Measurements from ENCODE around the gene MAIP1. TPM values are rescaled to one million over a fixed set of nuclear protein-coding genes. Genes with fewer than 3 reads are reported as not detected.
A peak's percentile ranks its signal among the peaks of the same experiment; 100 is the strongest.
"Not testable (repeated sequence)": the region's sequence is repeated elsewhere in the genome, so short reads cannot be mapped to it uniquely, and the experiment has no call there.

Gene MAIP1
- total and polyA plus RNA-seq, 9 of the 15 experiments (the other 6 are each of a cell fraction or from before 2014, with no cell fraction given): 3.6 to 30.0 (median 24.5) TPM

GRCh38 chr2:199911877-199912161 lies 43.6 kb upstream of the MAIP1 start:
- ChIA-PET POLR2A (interaction anchor here (1.5 kb wide), 1 partner anchor 12 kb away, joined by 10 read pairs; no protein-coding TSS in a partner anchor), CTCF (ENCODE audit: low intra/inter-chr PET ratio) (no interaction called here)
- ATAC-seq (no peak), FAIRE-seq (peak; percentile 44), DNase-seq (ENCODE audit: extremely low read depth in 1 of 4, low spot score in 3 of 4) (no peak)
- in situ Hi-C loops (cut with MboI): no loop called here
- no TSS peak for BruUV-seq (replicated peaks)
- H3K4me2 ChIP-seq (ENCODE audit: insufficient read depth, low read length): peak overlapping the region; percentile 96
- H2AFZ ChIP-seq (ENCODE audit: low read depth, low read length): peak overlapping the region; percentile 88
- peak overlapping the region; percentile 90 for H3K4me3 ChIP-seq
- H3K9me1 ChIP-seq (ENCODE audit: control insufficient read depth, insufficient read depth, low read length): no peaks in the 10 kb centered on the region
- intact Hi-C loops (cut with micrococcal nuclease): no loop called here
- peaks cover 30% of the 10 kb centered on the region; the same call in 2 of the 3 replicates for H3K36me3 ChIP-seq (ENCODE audit: control insufficient read depth, insufficient read depth, low read length)
- peaks cover 3 to 10% of the 10 kb centered on the region in 2 experiments; a peak in 3 of 5 replicates for H3K4me1 ChIP-seq (replicated peaks in 1 of 2; ENCODE audit: control insufficient read depth in 2 of 2, insufficient read depth in 2 of 2, low read length in 2 of 2)
- H3K79me2 ChIP-seq (ENCODE audit: control insufficient read depth, insufficient read depth, low read length): peaks cover 52% of the 10 kb centered on the region
- TF ChIP-seq FOXA3 (CRISPR knock-in tag; conservative IDR thresholded peaks at IDR 0.05 in 1 of 2, IDR thresholded peaks at IDR 0.05 in 1 of 2) (0 out of 4 replicates have a peak, but pooled peaks of 1 of the 2 experiments have one; percentile 4), GABPB2 (CRISPR knock-in tag; conservative IDR thresholded peaks at IDR 0.05) (no peak), TBP (optimal IDR thresholded peaks at IDR 0.05; ENCODE audit: low read depth, low read length) (peak; percentile 8), HEY1 (CRISPR knock-in tag; IDR thresholded peaks at IDR 0.05; ENCODE audit: borderline replicate concordance) (no peak)
- under 1% methylated on average over 11 of the region's 13 CpGs for WGBS (ENCODE audit: insufficient coverage, low coverage, missing lambda C conversion rate)
- H3K9me3 ChIP-seq (replicated peaks; ENCODE audit: control insufficient read depth, insufficient read depth, low read depth, low read length): peaks cover 12% of the 10 kb centered on the region
- peak overlapping the region; percentile 95 for H3K27ac ChIP-seq (ENCODE audit: extremely low read depth, low read depth, low read length)
- H3K27me3 ChIP-seq (ENCODE audit: control insufficient read depth in 2 of 2, insufficient read depth in 2 of 2, low read length in 2 of 2): no peaks in the 10 kb centered on the region
- peak overlapping the region; percentile 91 to 99 for H3K9ac ChIP-seq (ENCODE audit: insufficient read depth in 1 of 2, low read depth in 2 of 2, low read length in 2 of 2)
- H4K20me1 ChIP-seq (replicated peaks; ENCODE audit: control insufficient read depth, insufficient read depth, low read length): no peaks in the 10 kb centered on the region

- BruUV-seq (replicated peaks); H3K9me1 ChIP-seq (ENCODE audit: control insufficient read depth, insufficient read depth, low read length); H4K20me1 ChIP-seq (replicated peaks; ENCODE audit: control insufficient read depth, insufficient read depth, low read length); CTCF ChIA-PET (ENCODE audit: low intra/inter-chr PET ratio); H2AFZ ChIP-seq (ENCODE audit: low read depth, low read length); intact Hi-C loops (cut with micrococcal nuclease); DNase-seq (ENCODE audit: extremely low read depth in 1 of 4, low spot score in 3 of 4); in situ Hi-C loops (cut with MboI); H3K27me3 ChIP-seq (ENCODE audit: control insufficient read depth in 2 of 2, insufficient read depth in 2 of 2, low read length in 2 of 2); FAIRE-seq: not testable (repeated sequence)
- 0 out of 3 replicates have a peak, but pooled peaks have one; percentile 3 for ATAC-seq
- peaks cover 58% of the 10 kb centered on the region for H3K79me2 ChIP-seq (ENCODE audit: control insufficient read depth, insufficient read depth, low read length)
- H3K4me2 ChIP-seq (ENCODE audit: insufficient read depth, low read length): peak overlapping the region; percentile 96
- peak overlapping the region; percentile 95 for H3K27ac ChIP-seq (ENCODE audit: extremely low read depth, low read depth, low read length)
- peak overlapping the region; percentile 84 to 91 for H3K9ac ChIP-seq (ENCODE audit: insufficient read depth in 1 of 2, low read depth in 2 of 2, low read length in 2 of 2)
- POLR2A ChIA-PET: interaction anchor here (0.6 kb wide), 1 partner anchor 613 kb away, joined by 3 read pairs; no protein-coding TSS in a partner anchor
- 0% methylated on average over 7 of the region's 12 CpGs for WGBS (ENCODE audit: insufficient coverage, low coverage, missing lambda C conversion rate)
- peaks cover 3 to 10% of the 10 kb centered on the region in 2 experiments; a peak in 3 of 5 replicates for H3K4me1 ChIP-seq (replicated peaks in 1 of 2; ENCODE audit: control insufficient read depth in 2 of 2, insufficient read depth in 2 of 2, low read length in 2 of 2)
- H3K36me3 ChIP-seq (ENCODE audit: control insufficient read depth, insufficient read depth, low read length): peaks cover 38% of the 10 kb centered on the region; the same call in 2 of the 3 replicates
- H3K4me3 ChIP-seq: peak overlapping the region; percentile 90
- peak; percentile 36; the same call in 1 of the 2 replicates for TF ChIP-seq ZNF121 (CRISPR knock-in tag; conservative IDR thresholded peaks at IDR 0.05)
- 0 out of 2 replicates have a peak, but pooled peaks have one; percentile 42 for TF ChIP-seq BCOR (IDR thresholded peaks at IDR 0.05)
- 0 out of 2 replicates have a peak, but pooled peaks have one; percentile 45 for TF ChIP-seq SMARCA5 (IDR thresholded peaks at IDR 0.05)
- TF ChIP-seq KDM1A (IDR thresholded peaks at IDR 0.05): 0 out of 4 replicates have a peak, but pooled peaks of 1 of the 2 experiments have one; percentile 11
- H3K9me3 ChIP-seq (replicated peaks; ENCODE audit: control insufficient read depth, insufficient read depth, low read depth, low read length): peaks cover 14% of the 10 kb centered on the region
These were observed 42.7 kb upstream of the MAIP1 start for GRCh38 chr2:199912553-199913114.

Data from K562 (cell line).